ENCODE results near the gene SHROOM3. TPM values are rescaled to one million over a fixed set of nuclear protein-coding genes. Genes with fewer than 3 reads are reported as not detected.

Gene SHROOM3
- total RNA-seq, 4 donors from 2014 or later = 29.5 to 127 (median 59.9) TPM

DNA sequence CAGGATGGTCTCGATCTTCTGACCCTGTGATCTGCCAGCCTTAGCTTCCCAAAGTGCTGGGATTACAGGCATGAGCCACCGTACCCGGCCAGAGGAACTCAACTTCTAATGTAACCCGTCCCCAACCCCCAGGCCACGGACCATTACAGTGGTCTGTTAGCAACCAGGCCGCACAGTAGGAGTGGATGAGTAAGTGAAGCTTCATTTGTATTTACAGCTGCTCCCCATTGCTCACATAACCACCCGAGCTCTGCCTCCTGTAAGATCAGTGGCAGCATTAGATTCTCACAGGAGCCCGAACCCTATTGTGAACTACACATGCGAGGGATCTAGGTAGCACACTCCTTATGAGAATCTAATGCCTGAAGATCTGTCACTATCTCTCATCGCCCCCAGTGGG lies 119.6 kb downstream of the SHROOM3 start:
- ATAC-seq = no peak
- H3K27me3 ChIP-seq = no peaks in the 10 kb centered on the region
- H3K4me3 ChIP-seq = no peak overlapping the region
- no peaks in the 10 kb centered on the region for H3K36me3 ChIP-seq
- 92 to 100% methylated on average over 5 to 7 of the region's 10 CpGs for WGBS, 2 donors (ENCODE audit: low coverage in 1 of 2)
- no peaks in the 10 kb centered on the region for H3K9me3 ChIP-seq
- H3K27ac ChIP-seq = no peak overlapping the region
- no peak for TF ChIP-seq EP300 (IDR thresholded peaks at IDR 0.05)
- TF ChIP-seq POLR2A (IDR thresholded peaks at IDR 0.05) = no peak
- peaks cover 0 to 17% (median 2%) of the 10 kb centered on the region in 3 donors for H3K4me1 ChIP-seq

- H3K27me3 ChIP-seq = no peaks in the 10 kb centered on the region
- H3K4me3 ChIP-seq = no peak overlapping the region
- no peaks in the 10 kb centered on the region for H3K36me3 ChIP-seq
- TF ChIP-seq EP300 (IDR thresholded peaks at IDR 0.05) (no peak), POLR2A (IDR thresholded peaks at IDR 0.05) (no peak), POLR2AphosphoS5 (IDR thresholded peaks at IDR 0.05) (no peak)
- TF ChIP-seq, protein P1, sequence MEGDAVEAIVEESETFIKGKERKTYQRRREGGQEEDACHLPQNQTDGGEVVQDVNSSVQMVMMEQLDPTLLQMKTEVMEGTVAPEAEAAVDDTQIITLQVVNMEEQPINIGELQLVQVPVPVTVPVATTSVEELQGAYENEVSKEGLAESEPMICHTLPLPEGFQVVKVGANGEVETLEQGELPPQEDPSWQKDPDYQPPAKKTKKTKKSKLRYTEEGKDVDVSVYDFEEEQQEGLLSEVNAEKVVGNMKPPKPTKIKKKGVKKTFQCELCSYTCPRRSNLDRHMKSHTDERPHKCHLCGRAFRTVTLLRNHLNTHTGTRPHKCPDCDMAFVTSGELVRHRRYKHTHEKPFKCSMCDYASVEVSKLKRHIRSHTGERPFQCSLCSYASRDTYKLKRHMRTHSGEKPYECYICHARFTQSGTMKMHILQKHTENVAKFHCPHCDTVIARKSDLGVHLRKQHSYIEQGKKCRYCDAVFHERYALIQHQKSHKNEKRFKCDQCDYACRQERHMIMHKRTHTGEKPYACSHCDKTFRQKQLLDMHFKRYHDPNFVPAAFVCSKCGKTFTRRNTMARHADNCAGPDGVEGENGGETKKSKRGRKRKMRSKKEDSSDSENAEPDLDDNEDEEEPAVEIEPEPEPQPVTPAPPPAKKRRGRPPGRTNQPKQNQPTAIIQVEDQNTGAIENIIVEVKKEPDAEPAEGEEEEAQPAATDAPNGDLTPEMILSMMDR (IDR thresholded peaks at IDR 0.05) = no peak
- ATAC-seq = no peak
- H3K4me1 ChIP-seq = peaks cover 0 to 15% (median 0%) of the 10 kb centered on the region in 3 donors
- H3K27ac ChIP-seq = no peak overlapping the region
- 93% methylated on average over 1 of the region's 1 CpG; no CpG with 5 or more reads in 1 of the 2 donors for WGBS, 2 donors (ENCODE audit: low coverage in 1 of 2)
- H3K9me3 ChIP-seq = no peaks in the 10 kb centered on the region
These were observed 121.4 kb downstream of the SHROOM3 start for GRCh38 chr4:76556452-76556851.

- H3K27me3 ChIP-seq = no peaks in the 10 kb centered on the region
- WGBS, 2 donors (ENCODE audit: low coverage in 1 of 2) = 77 to 79% methylated on average over 5 of the region's 5 CpGs
- H3K9me3 ChIP-seq = no peaks in the 10 kb centered on the region
- H3K4me3 ChIP-seq = no peak overlapping the region
- no peaks in the 10 kb centered on the region for H3K36me3 ChIP-seq
- TF ChIP-seq POLR2AphosphoS5 (IDR thresholded peaks at IDR 0.05) (no peak), POLR2A (IDR thresholded peaks at IDR 0.05) (no peak), EP300 (IDR thresholded peaks at IDR 0.05) (no peak)
- TF ChIP-seq, protein P1 (IDR thresholded peaks at IDR 0.05) = no peak
- no peak overlapping the region for H3K27ac ChIP-seq
- ATAC-seq = no peak
- peaks cover 5 to 35% (median 11%) of the 10 kb centered on the region in 3 donors for H3K4me1 ChIP-seq
These were observed 123.6 kb downstream of the SHROOM3 start for GRCh38 chr4:76558396-76559235.

DNA sequence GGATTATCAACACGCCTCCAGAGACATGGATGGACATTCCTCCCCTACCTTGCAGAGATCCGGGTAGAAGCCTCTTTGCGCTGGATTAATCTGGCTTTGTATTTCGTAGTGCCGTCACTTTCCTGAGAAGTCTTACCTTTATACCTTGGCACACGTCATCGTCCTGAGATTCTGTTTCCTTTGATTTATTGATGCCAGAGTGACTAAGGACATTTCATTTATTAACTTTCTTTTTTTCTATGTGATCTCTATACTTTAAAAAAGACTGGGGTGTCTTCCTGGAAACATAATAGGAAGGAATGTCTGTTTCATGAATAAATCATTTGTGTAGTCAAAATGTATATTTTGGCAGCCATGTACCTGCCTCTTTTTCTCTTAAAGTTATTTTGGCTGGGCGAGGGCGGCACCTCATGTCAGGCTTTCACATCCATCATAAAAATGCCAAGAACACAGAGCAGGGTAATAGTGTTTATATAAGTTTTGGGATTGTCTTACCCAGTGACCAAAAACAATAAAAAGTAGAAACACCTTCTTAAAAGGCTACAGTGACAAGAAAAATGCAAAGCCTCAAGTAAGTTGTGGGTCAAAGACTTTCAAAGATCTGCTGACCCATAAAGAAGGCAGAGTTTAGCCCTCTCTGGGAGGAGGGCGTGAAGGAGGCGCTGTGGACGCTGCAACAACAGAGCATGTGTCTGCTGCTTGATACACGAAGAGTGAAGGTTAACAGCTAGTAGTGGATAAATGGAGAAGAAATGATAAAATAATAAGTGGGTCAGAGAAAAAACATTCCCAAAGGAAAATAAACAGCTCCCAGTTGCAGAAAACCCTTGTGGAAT lies 124.4 kb downstream of the SHROOM3 start:
- H3K4me1 ChIP-seq = peaks cover 5 to 44% (median 11%) of the 10 kb centered on the region in 3 donors
- 60 to 76% methylated on average over 11 to 12 of the region's 13 CpGs for WGBS, 2 donors (ENCODE audit: low coverage in 1 of 2)
- H3K9me3 ChIP-seq = no peaks in the 10 kb centered on the region
- H3K27me3 ChIP-seq = no peaks in the 10 kb centered on the region
- ATAC-seq = no peak
- H3K27ac ChIP-seq = peak overlapping the region in 1 of 4 donors; percentile 2
- no peaks in the 10 kb centered on the region for H3K36me3 ChIP-seq
- TF ChIP-seq POLR2A (IDR thresholded peaks at IDR 0.05) = no peak
- TF ChIP-seq, protein P1 (IDR thresholded peaks at IDR 0.05) = no peak
- no peak for TF ChIP-seq POLR2AphosphoS5 (IDR thresholded peaks at IDR 0.05)
- no peak for TF ChIP-seq EP300 (IDR thresholded peaks at IDR 0.05)
- H3K4me3 ChIP-seq = no peak overlapping the region

DNA sequence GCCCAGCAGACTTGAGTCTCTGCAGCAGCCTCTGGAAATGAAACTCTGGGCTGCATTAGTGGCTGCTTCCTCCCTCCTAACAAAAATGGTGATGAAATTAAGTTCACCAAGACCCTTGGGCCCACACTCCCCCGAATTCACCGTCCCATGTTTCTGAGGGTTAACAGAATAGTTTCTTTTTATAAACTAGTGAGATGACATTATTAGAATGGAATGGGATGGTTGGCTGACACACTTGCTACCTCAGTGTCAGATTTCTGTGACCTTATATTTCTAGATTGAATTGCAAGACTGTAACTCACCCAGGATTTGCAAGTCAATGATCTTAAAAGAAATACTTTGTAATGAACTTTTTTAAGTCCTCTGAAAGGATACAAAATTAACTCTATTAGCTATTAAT lies 127.1 kb downstream of the SHROOM3 start:
- no peak for ATAC-seq
- Histone ChIP-seq H3K9me3 (no peaks in the 10 kb centered on the region), H3K4me1 (peaks cover 5 to 50% (median 11%) of the 10 kb centered on the region in 3 donors), H3K27me3 (no peaks in the 10 kb centered on the region), H3K27ac (peak overlapping the region in 3 of 4 donors; percentile 54 to 71 (median 56)), H3K36me3 (no peaks in the 10 kb centered on the region), H3K4me3 (no peak overlapping the region)
- WGBS, 2 donors (ENCODE audit: low coverage in 1 of 2) = 0% methylated on average over 2 of the region's 2 CpGs
- TF ChIP-seq POLR2A (IDR thresholded peaks at IDR 0.05) (no peak), EP300 (IDR thresholded peaks at IDR 0.05) (no peak), POLR2AphosphoS5 (IDR thresholded peaks at IDR 0.05) (no peak)
- TF ChIP-seq, protein P1 (IDR thresholded peaks at IDR 0.05) = no peak
